ENCODE results near the gene KCNQ1.

GRCh38 chr11:2744166-2744565 is 299.4 kb downstream of the KCNQ1 start:
- no peak for TF ChIP-seq GATA2 (IDR thresholded peaks at IDR 0.05; ENCODE audit: low read depth, low read length)
- TF ChIP-seq GATA3 (IDR thresholded peaks at IDR 0.05; ENCODE audit: low read depth, low read length) = no peak
